Mesenchymal stem cell (in vitro differentiated cells and primary cell): ENCODE results near the gene PSMD13.

Experiments used
- DNase-seq: peaks from one replicate; pipeline ENCODE4 v3.0.0-alpha.2; 2013
- H2AFZ ChIP-seq: one replicate; pipeline ENCODE4 v1.6.1; 2013; ENCODE audit warnings: low read depth, mild to moderate bottlenecking, control low read depth, inconsistent platforms, low read length, moderate library complexity
- H2AK5ac ChIP-seq: 2 replicates; pipeline ENCODE4 v1.6.1; 2013; ENCODE audit warnings: low read length, moderate library complexity, mild to moderate bottlenecking, inconsistent platforms; ENCODE audit not compliant: severe bottlenecking
- H2BK120ac ChIP-seq: one replicate; pipeline ENCODE4 v1.6.1; 2013; ENCODE audit warnings: low read depth, mild to moderate bottlenecking, inconsistent platforms, low read length, moderate library complexity
- H2BK12ac ChIP-seq, 2 experiments: one replicate each; pipeline ENCODE4 v1.6.1; 2013; ENCODE audit warnings: inconsistent platforms in 2 of 2, low read length in 2 of 2, mild to moderate bottlenecking in 2 of 2, moderate library complexity in 2 of 2, control low read depth in 1 of 2
- H2BK15ac ChIP-seq: one replicate; pipeline ENCODE4 v1.6.1; 2013; ENCODE audit warnings: mild to moderate bottlenecking, low read depth, inconsistent platforms; ENCODE audit not compliant: poor library complexity, severe bottlenecking
- H2BK5ac ChIP-seq: 2 replicates; pipeline ENCODE4 v1.6.1; 2013; ENCODE audit warnings: low read depth, mild to moderate bottlenecking, low read length, control low read depth, inconsistent platforms; ENCODE audit not compliant: poor library complexity, severe bottlenecking
- H3K14ac ChIP-seq, 2 experiments: one replicate each; pipeline ENCODE4 v1.6.1; 2013; ENCODE audit warnings: inconsistent platforms in 2 of 2, low read length in 2 of 2, control low read depth in 1 of 2, mild to moderate bottlenecking in 1 of 2, moderate library complexity in 1 of 2
- H3K18ac ChIP-seq, 2 experiments: one replicate each; pipeline ENCODE4 v1.6.1; 2013; ENCODE audit warnings: inconsistent platforms in 2 of 2, low read length in 2 of 2, control low read depth in 1 of 2, low read depth in 1 of 2, mild to moderate bottlenecking in 1 of 2
- H3K23ac ChIP-seq, 2 experiments: one replicate each; pipeline ENCODE4 v1.6.1; 2013; ENCODE audit warnings: inconsistent platforms in 2 of 2, low read length in 2 of 2, mild to moderate bottlenecking in 2 of 2, moderate library complexity in 2 of 2, control low read depth in 1 of 2
- H3K27ac ChIP-seq: 2 replicates; pipeline ENCODE4 v1.5.1; 2013; ENCODE audit warnings: mild to moderate bottlenecking, moderate library complexity, low read length, control low read depth, inconsistent platforms; ENCODE audit not compliant: poor library complexity, severe bottlenecking
- H3K27me3 ChIP-seq, 2 experiments: 2 replicates each; pipeline versions ENCODE4 v1.6.1 to v1.7.0; 2013; ENCODE audit warnings: low read length in 2 of 2, mild to moderate bottlenecking in 2 of 2, moderate library complexity in 2 of 2, control low read depth in 1 of 2, inconsistent platforms in 1 of 2; ENCODE audit not compliant: control insufficient read depth in 1 of 2, insufficient read depth in 1 of 2
- H3K36me3 ChIP-seq, 2 experiments: 2 replicates each; pipeline versions ENCODE4 v1.6.1 to v1.7.0; 2013; ENCODE audit warnings: low read length in 2 of 2, control low read depth in 1 of 2, inconsistent platforms in 1 of 2, low read depth in 1 of 2, mild to moderate bottlenecking in 1 of 2; ENCODE audit not compliant: insufficient read depth in 2 of 2, control insufficient read depth in 1 of 2
- H3K4ac ChIP-seq, 2 experiments: one replicate each; pipeline ENCODE4 v1.6.1; 2013; ENCODE audit warnings: inconsistent platforms in 2 of 2, low read length in 2 of 2, mild to moderate bottlenecking in 2 of 2, moderate library complexity in 2 of 2, control low read depth in 1 of 2, low read depth in 1 of 2
- H3K4me1 ChIP-seq: 2 replicates; pipeline ENCODE4 v1.6.1; 2013; ENCODE audit warnings: low read depth, low read length, control low read depth; ENCODE audit not compliant: control insufficient read depth, insufficient read depth
- H3K4me2 ChIP-seq: 2 replicates; pipeline ENCODE4 v1.6.1; 2013; ENCODE audit warnings: low read length, mild to moderate bottlenecking, inconsistent platforms; ENCODE audit not compliant: poor library complexity, severe bottlenecking
- H3K4me3 ChIP-seq, 2 experiments: 2 replicates each; pipeline versions ENCODE4 v1.5.1 to v1.7.0; 2013; ENCODE audit warnings: low read length in 2 of 2, mild to moderate bottlenecking in 2 of 2, control low read depth in 1 of 2, low read depth in 1 of 2; ENCODE audit not compliant: insufficient read depth in 1 of 2
- H3K79me1 ChIP-seq: replicated peaks from 2 replicates; pipeline ENCODE4 v1.6.1; 2013; ENCODE audit warnings: mild to moderate bottlenecking, control low read depth, low read length, inconsistent platforms; ENCODE audit not compliant: poor library complexity, severe bottlenecking
- H3K9ac ChIP-seq: 2 replicates; pipeline ENCODE4 v1.7.0; 2013; ENCODE audit warnings: mild to moderate bottlenecking, low read length, moderate library complexity
- H3K9me3 ChIP-seq: 2 replicates; pipeline ENCODE4 v1.7.0; 2013; ENCODE audit warnings: mild to moderate bottlenecking, low read length; ENCODE audit not compliant: control insufficient read depth
- H4K8ac ChIP-seq: one replicate; pipeline ENCODE4 v1.6.1; 2013; ENCODE audit warnings: inconsistent platforms, mild to moderate bottlenecking, low read length, moderate library complexity
- H4K91ac ChIP-seq: one replicate; pipeline ENCODE4 v1.6.1; 2013; ENCODE audit warnings: mild to moderate bottlenecking, low read length, inconsistent platforms
- WGBS: methylation state at CpG from one replicate; pipeline ENCODE4 v1.1.7; 2013; ENCODE audit warnings: mixed read lengths; 5-methylcytosine and 5-hydroxymethylcytosine counted together

The PSMD13 gene

DNA sequence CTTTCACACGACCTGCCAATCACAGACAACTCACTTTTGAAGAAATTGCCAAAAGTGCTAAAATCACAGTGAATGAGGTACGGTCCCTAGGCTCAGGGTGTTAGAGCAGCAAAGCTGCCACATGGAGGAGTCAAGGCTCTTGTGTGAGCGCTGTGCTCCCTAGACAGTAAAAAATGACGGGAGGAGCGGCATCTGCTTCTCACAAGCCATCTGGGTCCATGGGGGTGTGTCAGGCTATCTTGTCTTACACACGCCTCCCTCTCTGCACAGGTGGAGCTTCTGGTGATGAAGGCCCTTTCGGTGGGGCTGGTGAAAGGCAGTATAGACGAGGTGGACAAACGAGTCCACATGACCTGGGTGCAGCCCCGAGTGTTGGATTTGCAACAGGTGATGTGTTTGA is 14.8 kb downstream of the PSMD13 start:
- no peak overlapping the region for H2BK15ac ChIP-seq
- H4K91ac ChIP-seq = no peak overlapping the region
- H3K4me3 ChIP-seq = no peak overlapping the region
- no peak overlapping the region for H3K4me2 ChIP-seq
- H3K79me1 ChIP-seq = peaks cover 10% of the 10 kb centered on the region
- H3K4me1 ChIP-seq = no peaks in the 10 kb centered on the region
- no peaks in the 10 kb centered on the region for H3K9me3 ChIP-seq
- WGBS = 93% methylated on average over 10 of the region's 10 CpGs
- H3K4ac ChIP-seq = no peak overlapping the region
- no peak overlapping the region for H2BK12ac ChIP-seq
- H2BK120ac ChIP-seq = no peak overlapping the region
- no peak overlapping the region for H2AFZ ChIP-seq
- H2BK5ac ChIP-seq = no peak overlapping the region
- H2AK5ac ChIP-seq = no peak overlapping the region
- no peak overlapping the region for H3K27ac ChIP-seq
- H3K18ac ChIP-seq = no peak overlapping the region
- no peak overlapping the region for H3K14ac ChIP-seq
- no peak overlapping the region for H4K8ac ChIP-seq
- no peak overlapping the region for H3K9ac ChIP-seq
- H3K27me3 ChIP-seq = no peaks in the 10 kb centered on the region
- peaks cover 50 to 73% of the 10 kb centered on the region in 2 experiments for H3K36me3 ChIP-seq
- DNase-seq = no peak
- H3K23ac ChIP-seq = no peak overlapping the region

DNA sequence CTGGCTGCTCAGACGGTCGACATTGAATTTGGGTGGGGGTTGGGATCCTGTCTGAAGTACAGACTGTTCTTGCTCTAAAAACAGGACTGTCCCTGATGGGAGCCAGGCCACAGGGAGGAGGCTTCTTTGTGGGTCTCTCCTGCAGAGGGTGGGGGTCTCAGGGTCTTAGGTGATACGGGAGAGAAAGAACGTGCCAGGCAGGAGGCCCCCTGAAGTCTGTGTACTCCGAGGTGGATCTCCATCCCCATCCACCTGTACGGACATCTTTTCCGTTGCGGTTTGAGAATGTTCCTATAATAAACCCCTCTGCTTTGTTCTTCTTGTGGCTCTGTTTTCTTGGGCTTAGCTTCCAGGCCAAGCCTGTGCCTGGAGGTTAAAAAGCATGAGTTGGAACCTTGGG is 15.9 kb downstream of the PSMD13 start:
- WGBS = 97% methylated on average over 6 of the region's 8 CpGs
- no peak overlapping the region for H4K8ac ChIP-seq
- no peak overlapping the region for H2BK15ac ChIP-seq
- H2BK5ac ChIP-seq = no peak overlapping the region
- H3K27me3 ChIP-seq = peaks cover 0 to 7% of the 10 kb centered on the region in 2 experiments
- no peak overlapping the region for H2AK5ac ChIP-seq
- H3K79me1 ChIP-seq = peaks cover 10% of the 10 kb centered on the region
- no peak overlapping the region for H3K9ac ChIP-seq
- H4K91ac ChIP-seq = no peak overlapping the region
- H3K23ac ChIP-seq = no peak overlapping the region
- H2BK12ac ChIP-seq = no peak overlapping the region
- no peak overlapping the region for H3K4me2 ChIP-seq
- no peak overlapping the region for H2AFZ ChIP-seq
- H3K27ac ChIP-seq = no peak overlapping the region
- no peaks in the 10 kb centered on the region for H3K9me3 ChIP-seq
- H3K4me3 ChIP-seq = no peak overlapping the region
- no peak overlapping the region for H3K14ac ChIP-seq
- DNase-seq = no peak
- H3K18ac ChIP-seq = no peak overlapping the region
- H3K4ac ChIP-seq = no peak overlapping the region
- H3K4me1 ChIP-seq = no peaks in the 10 kb centered on the region
- no peak overlapping the region for H2BK120ac ChIP-seq
- peaks cover 46 to 61% of the 10 kb centered on the region in 2 experiments for H3K36me3 ChIP-seq

DNA sequence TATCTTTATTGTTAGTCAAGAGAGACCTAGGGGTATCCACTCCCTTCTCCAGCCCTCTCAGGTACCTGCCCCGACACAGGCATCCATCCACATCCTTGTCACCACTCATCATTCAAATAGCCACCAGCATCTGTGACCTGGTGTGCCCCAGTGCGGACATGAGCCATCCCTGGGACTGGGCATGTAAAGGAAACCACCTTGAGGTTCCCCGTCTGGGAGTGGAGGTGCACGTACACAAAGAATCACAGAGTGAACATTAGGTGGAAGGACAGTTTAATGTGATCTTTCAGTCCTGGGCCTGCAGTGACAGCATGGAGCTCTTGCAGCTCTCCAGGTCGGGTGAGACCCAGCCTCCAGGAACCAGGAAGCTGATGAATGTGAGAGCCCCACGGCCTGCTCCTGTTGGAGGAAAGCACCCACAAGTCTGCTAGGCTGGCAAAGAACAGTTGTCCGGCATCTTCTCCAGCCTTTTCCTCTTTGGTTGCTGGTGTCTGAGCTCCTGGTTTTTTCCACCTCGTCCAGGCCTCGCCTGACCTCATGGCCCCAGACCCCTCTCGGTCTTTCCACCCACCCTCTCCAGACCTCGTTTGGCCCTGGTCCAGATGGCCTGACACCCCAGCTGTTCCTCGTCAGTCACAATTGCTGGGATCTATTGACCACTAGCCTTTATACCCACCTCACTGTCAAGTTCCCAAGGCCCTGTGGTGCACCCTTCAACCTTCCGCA is 16.5 kb downstream of the PSMD13 start:
- Histone ChIP-seq H3K79me1 (peaks cover 10% of the 10 kb centered on the region), H3K27ac (no peak overlapping the region), H3K4me3 (no peak overlapping the region), H2BK15ac (no peak overlapping the region), H3K9me3 (no peaks in the 10 kb centered on the region), H3K14ac (no peak overlapping the region), H3K4me1 (no peaks in the 10 kb centered on the region), H2AFZ (no peak overlapping the region), H3K36me3 (peaks cover 43 to 55% of the 10 kb centered on the region in 2 experiments), H3K23ac (no peak overlapping the region), H4K8ac (no peak overlapping the region), H3K4me2 (no peak overlapping the region), H4K91ac (no peak overlapping the region), H3K18ac (no peak overlapping the region), H3K27me3 (peaks cover 0 to 13% of the 10 kb centered on the region in 2 experiments), H2AK5ac (no peak overlapping the region), H3K9ac (no peak overlapping the region), H2BK5ac (no peak overlapping the region), H2BK12ac (no peak overlapping the region), H2BK120ac (no peak overlapping the region), H3K4ac (no peak overlapping the region)
- 85% methylated on average over 13 of the region's 13 CpGs for WGBS
- no peak for DNase-seq

DNA sequence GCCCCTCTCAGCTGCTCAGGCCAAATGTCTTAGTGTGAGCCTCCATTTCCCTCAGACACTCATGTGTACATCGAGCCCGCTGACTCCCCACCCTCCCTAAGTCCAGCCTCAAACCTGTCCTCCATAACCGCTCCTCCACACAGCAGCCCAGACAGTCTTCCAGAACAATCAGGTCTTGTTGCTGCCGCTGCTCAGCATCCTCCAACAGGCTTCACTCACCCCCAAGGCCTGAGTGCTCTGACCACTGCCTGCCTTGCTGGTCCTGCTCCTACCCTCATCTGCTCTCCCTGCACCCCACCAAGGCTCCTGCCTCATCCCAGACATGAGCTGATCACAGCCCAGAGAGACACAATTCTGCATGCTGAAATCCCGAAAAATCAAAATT is 17.1 kb downstream of the PSMD13 start:
- WGBS = 77% methylated on average over 4 of the region's 5 CpGs
- no peaks in the 10 kb centered on the region for H3K9me3 ChIP-seq
- H3K4me3 ChIP-seq = no peak overlapping the region

More for the DNA sequence above, 17.1 kb downstream of the PSMD13 start:
- Histone ChIP-seq H2AFZ (no peak overlapping the region), H2BK120ac (no peak overlapping the region), H3K9ac (no peak overlapping the region), H3K18ac (no peak overlapping the region), H3K14ac (no peak overlapping the region), H3K4me2 (no peak overlapping the region), H3K23ac (no peak overlapping the region), H4K91ac (no peak overlapping the region), H2BK15ac (no peak overlapping the region), H3K27me3 (peaks cover 0 to 16% of the 10 kb centered on the region in 2 experiments), H3K27ac (no peak overlapping the region), H3K4ac (no peak overlapping the region), H4K8ac (no peak overlapping the region), H3K36me3 (peaks cover 40 to 49% of the 10 kb centered on the region in 2 experiments), H2BK5ac (no peak overlapping the region), H2AK5ac (no peak overlapping the region), H3K4me1 (no peaks in the 10 kb centered on the region), H2BK12ac (no peak overlapping the region), H3K79me1 (peaks cover 7% of the 10 kb centered on the region)
- DNase-seq = no peak
